PC-3 (cell line): ENCODE data around the gene CPLX1. TPM values are rescaled to one million over a fixed set of nuclear protein-coding genes. Genes with fewer than 3 reads are reported as not detected.

Experiments
- ATAC-seq: fragments of 200-7000 bp; cut with Tn5 transposase; 2 replicates; pipeline ENCODE4 v1.9.1; 2020; ENCODE audit warnings: mild to moderate bottlenecking, moderate library complexity
- BruUV-seq: library from RNA; stranded (reverse); fragments of 400-500 nt; replicated peaks from 2 replicates; lab custom pipeline; 2021; lab: Mats Ljungman, UMichigan
- CTCF ChIA-PET: fragments of 300-600 bp; sonication (Branson Sonifier 250); formaldehyde crosslinking; loops from one replicate; lab custom pipeline; 2022; ENCODE audit warnings: antibody characterized with exemption; lab: Charles Lee
- POLR2A ChIA-PET: fragments of 300-600 bp; sonication (Branson Sonifier 250); formaldehyde crosslinking; loops from one replicate; lab custom pipeline; 2022; ENCODE audit warnings: antibody characterized with exemption; ENCODE audit not compliant: unreplicated experiment; lab: Charles Lee
- DNase-seq: peaks from one replicate; pipeline ENCODE4 v3.0.0-alpha.2; 2015
- H2AFZ ChIP-seq: fragments of 300-600 bp; sonication (generic); 2 replicates; pipeline ENCODE4 v1.6.0; 2016; ENCODE audit warnings: antibody characterized with exemption, low read length
- H3F3A ChIP-seq: fragments of 300-600 bp; sonication (generic); one replicate; pipeline ENCODE4 v1.6.0; 2017; ENCODE audit warnings: antibody characterized with exemption, low read length, control low read depth, mild to moderate bottlenecking; ENCODE audit not compliant: unreplicated experiment
- H3K27ac ChIP-seq: fragments of 300-600 bp; sonication (generic); 2 replicates; pipeline ENCODE4 v1.5.1; 2016; ENCODE audit warnings: mild to moderate bottlenecking, low read length
- H3K27me3 ChIP-seq: fragments of 300-600 bp; sonication (generic); 2 replicates; pipeline ENCODE4 v1.6.1; 2016; ENCODE audit warnings: low read length, mixed read lengths
- H3K36me3 ChIP-seq: fragments of 300-600 bp; sonication (generic); 2 replicates; pipeline ENCODE4 v1.6.1; 2016; ENCODE audit warnings: low read depth, mixed run types, low read length, mixed read lengths
- H3K4me1 ChIP-seq: fragments of 300-600 bp; sonication (generic); 2 replicates; pipeline ENCODE4 v1.5.1; 2016; ENCODE audit warnings: low read length; ENCODE audit not compliant: insufficient read depth
- H3K4me2 ChIP-seq: fragments of 300-600 bp; sonication (generic); 2 replicates; pipeline ENCODE4 v1.6.0; 2016; ENCODE audit warnings: low read length
- H3K4me3 ChIP-seq: fragments of 300-600 bp; sonication (generic); 2 replicates; pipeline ENCODE4 v1.5.1; 2016; ENCODE audit warnings: mild to moderate bottlenecking, low read length, mixed read lengths
- H3K79me2 ChIP-seq: fragments of 300-600 bp; sonication (generic); 2 replicates; pipeline ENCODE4 v1.6.1; 2017; ENCODE audit warnings: low read length, mixed read lengths
- H3K9ac ChIP-seq: fragments of 300-600 bp; sonication (generic); 2 replicates; pipeline ENCODE4 v1.6.0; 2016; ENCODE audit warnings: mild to moderate bottlenecking, low read length
- H3K9me2 ChIP-seq: fragments of 300-600 bp; sonication (generic); replicated peaks from 2 replicates; pipeline ENCODE4 v1.6.1; 2016; ENCODE audit warnings: mixed run types, low read length, mixed read lengths
- H3K9me3 ChIP-seq: fragments of 300-600 bp; sonication (generic); 2 replicates; pipeline ENCODE4 v1.6.1; 2016; ENCODE audit warnings: low read length, mixed read lengths
- H4K20me1 ChIP-seq: fragments of 300-600 bp; sonication (generic); 2 replicates; pipeline ENCODE4 v1.6.1; 2016; ENCODE audit warnings: low read length, mixed read lengths
- CTCF ChIP-seq: fragments of 300-600 bp; sonication (generic); conservative IDR thresholded peaks from 2 replicates; pipeline ENCODE4 v1.5.1; 2017; ENCODE audit warnings: antibody characterized with exemption, low read depth, mild to moderate bottlenecking, low read length
- EZH2 ChIP-seq: fragments of 300-600 bp; sonication (generic); IDR thresholded peaks from one replicate; pipeline ENCODE4 v1.6.1; 2017; ENCODE audit warnings: antibody characterized with exemption, mild to moderate bottlenecking, low read length; ENCODE audit not compliant: unreplicated experiment
- EZH2phosphoT487 ChIP-seq: fragments of 300-600 bp; sonication (generic); IDR thresholded peaks from 2 replicates; pipeline ENCODE4 v1.6.1; 2018; ENCODE audit warnings: mild to moderate bottlenecking, antibody characterized with exemption, low read length, borderline replicate concordance
- intact Hi-C: fragments of 100-400 bp; cut with micrococcal nuclease; formaldehyde crosslinking; loops from 2 replicates; pipeline ENCODE4 v1.9.0; 2023
- total RNA-seq: library from RNA; depleted of rRNA; stranded (reverse); fragments of >200 nt; gene quantifications from 2 replicates; pipeline ENCODE4 v1.2.3, GENCODE V29; 2014

The CPLX1 gene
- total RNA-seq, 1 experiment from 2014 or later = 0.87 TPM

DNA sequence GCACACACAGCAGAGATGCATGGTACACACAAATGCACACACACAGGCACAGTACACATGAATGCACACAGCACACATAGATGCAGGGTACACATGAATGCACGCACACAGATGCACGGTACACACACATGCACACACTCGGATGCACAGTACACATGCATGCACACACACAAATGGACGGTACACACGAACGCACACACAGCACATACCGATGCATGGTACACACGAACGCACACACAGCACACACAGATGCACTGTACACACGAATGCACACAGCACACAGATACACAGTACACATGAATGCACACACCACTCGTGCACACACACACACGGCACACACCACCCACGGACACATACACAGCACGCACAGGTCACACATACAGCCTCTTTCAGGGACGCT lies 43.8 kb upstream of the CPLX1 start:
- no peaks in the 10 kb centered on the region for H3K79me2 ChIP-seq
- H3K27me3 ChIP-seq = no peaks in the 10 kb centered on the region
- no peak overlapping the region for H3K4me3 ChIP-seq
- no peaks in the 10 kb centered on the region for H4K20me1 ChIP-seq
- H3F3A ChIP-seq = no peaks in the 10 kb centered on the region
- DNase-seq = no peak
- no peak overlapping the region for H2AFZ ChIP-seq
- TF ChIP-seq EZH2phosphoT487 (no peak), CTCF (no peak), EZH2 (no peak)
- no peaks in the 10 kb centered on the region for H3K4me1 ChIP-seq
- no peak for ATAC-seq
- intact Hi-C loops = no loop called here
- H3K4me2 ChIP-seq = no peak overlapping the region
- no TSS peak for BruUV-seq
- POLR2A ChIA-PET = no interaction called here
- no peak overlapping the region for H3K9ac ChIP-seq
- no peaks in the 10 kb centered on the region for H3K9me3 ChIP-seq
- CTCF ChIA-PET = no interaction called here
- no peaks in the 10 kb centered on the region for H3K36me3 ChIP-seq
- no peaks in the 10 kb centered on the region for H3K9me2 ChIP-seq
- H3K27ac ChIP-seq = no peak overlapping the region

DNA sequence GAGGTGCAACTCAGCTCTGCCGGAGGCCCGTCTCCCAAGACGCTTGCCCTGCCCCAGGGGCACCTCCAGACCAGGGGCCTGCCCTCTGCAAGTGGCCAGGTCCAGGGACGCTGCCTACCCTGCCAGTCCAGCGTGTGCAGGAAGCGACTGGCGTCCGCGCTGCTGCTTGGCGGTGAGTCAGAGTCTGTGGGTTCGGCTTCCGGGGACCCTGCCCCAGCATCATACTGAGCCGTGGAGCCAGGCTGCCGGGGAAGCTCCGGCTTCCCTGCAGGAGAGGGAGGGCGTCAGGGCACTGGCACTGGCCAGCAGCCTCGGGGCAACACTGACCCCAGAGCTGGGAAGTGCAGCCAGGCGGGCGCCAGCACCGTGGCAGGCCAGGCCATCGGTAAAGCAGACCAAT lies 42.5 kb upstream of the CPLX1 start:
- Histone ChIP-seq H3K36me3 (no peaks in the 10 kb centered on the region), H4K20me1 (no peaks in the 10 kb centered on the region), H3K9ac (no peak overlapping the region), H3K27ac (no peak overlapping the region), H3K4me2 (no peak overlapping the region), H3K79me2 (no peaks in the 10 kb centered on the region), H2AFZ (no peak overlapping the region), H3K4me3 (no peak overlapping the region), H3K9me3 (no peaks in the 10 kb centered on the region), H3K4me1 (no peaks in the 10 kb centered on the region), H3K27me3 (no peaks in the 10 kb centered on the region), H3K9me2 (no peaks in the 10 kb centered on the region), H3F3A (no peaks in the 10 kb centered on the region)
- TF ChIP-seq CTCF (no peak), EZH2 (no peak), EZH2phosphoT487 (no peak)
- CTCF ChIA-PET = no interaction called here
- intact Hi-C loops = no loop called here
- no TSS peak for BruUV-seq
- POLR2A ChIA-PET = no interaction called here
- no peak for DNase-seq
- no peak for ATAC-seq

GRCh38 chr4:867526-868250 lies 41.8 kb upstream of the CPLX1 start:
- intact Hi-C loops = no loop called here
- no peaks in the 10 kb centered on the region for H3K27me3 ChIP-seq
- ChIA-PET CTCF (no interaction called here), POLR2A (no interaction called here)
- no peak overlapping the region for H3K4me2 ChIP-seq
- H3K4me1 ChIP-seq = no peaks in the 10 kb centered on the region
- H3K9ac ChIP-seq = no peak overlapping the region
- H4K20me1 ChIP-seq = no peaks in the 10 kb centered on the region
- ATAC-seq (no peak), DNase-seq (no peak)
- no peaks in the 10 kb centered on the region for H3K9me3 ChIP-seq
- H3F3A ChIP-seq = no peaks in the 10 kb centered on the region
- H3K9me2 ChIP-seq = no peaks in the 10 kb centered on the region
- no peak overlapping the region for H3K4me3 ChIP-seq
- H3K27ac ChIP-seq = no peak overlapping the region
- no peaks in the 10 kb centered on the region for H3K36me3 ChIP-seq
- TF ChIP-seq EZH2phosphoT487 = no peak
- TF ChIP-seq EZH2 = no peak
- no peak for TF ChIP-seq CTCF
- no TSS peak for BruUV-seq
- H2AFZ ChIP-seq = no peak overlapping the region
- no peaks in the 10 kb centered on the region for H3K79me2 ChIP-seq
